ENCODE data around the gene POLQ. TPM values are rescaled to one million over a fixed set of nuclear protein-coding genes. Genes with fewer than 3 reads are reported as not detected.

The POLQ gene
- total RNA-seq, 4 donors from 2014 or later, result 2.2 to 11.6 (median 3.9) TPM

- H3K27ac ChIP-seq, result no peak overlapping the region
- no peak overlapping the region for H3K4me3 ChIP-seq
- no peak for DNase-seq
- H3K36me3 ChIP-seq, result no peaks in the 10 kb centered on the region
- H3K9me3 ChIP-seq, result no peaks in the 10 kb centered on the region
- no peaks in the 10 kb centered on the region for H3K27me3 ChIP-seq
- TF ChIP-seq CTCF (IDR thresholded peaks at IDR 0.05) (no peak), POLR2A (IDR thresholded peaks at IDR 0.05) (no peak)
- H3K4me1 ChIP-seq, result no peaks in the 10 kb centered on the region
These were observed 64.5 kb downstream of the POLQ start for GRCh38 chr3:121481106-121481880.

GRCh38 chr3:121477589-121477988 lies 68.2 kb downstream of the POLQ start:
- Histone ChIP-seq H3K4me1 (no peaks in the 10 kb centered on the region), H3K27ac (no peak overlapping the region), H3K9me3 (no peaks in the 10 kb centered on the region), H3K36me3 (no peaks in the 10 kb centered on the region), H3K27me3 (no peaks in the 10 kb centered on the region), H3K4me3 (no peak overlapping the region)
- TF ChIP-seq CTCF (IDR thresholded peaks at IDR 0.05) (no peak), POLR2A (IDR thresholded peaks at IDR 0.05) (no peak)
- no peak for DNase-seq

- TF ChIP-seq CTCF (IDR thresholded peaks at IDR 0.05) (no peak), POLR2A (IDR thresholded peaks at IDR 0.05) (no peak)
- no peak overlapping the region for H3K27ac ChIP-seq
- H3K36me3 ChIP-seq, result no peaks in the 10 kb centered on the region
- no peaks in the 10 kb centered on the region for H3K4me1 ChIP-seq
- no peak for DNase-seq
- no peak overlapping the region for H3K4me3 ChIP-seq
- no peaks in the 10 kb centered on the region for H3K27me3 ChIP-seq
- no peaks in the 10 kb centered on the region for H3K9me3 ChIP-seq
These were observed 72.8 kb downstream of the POLQ start for GRCh38 chr3:121473001-121473400.

- H3K4me3 ChIP-seq, result no peak overlapping the region
These were observed 78.7 kb downstream of the POLQ start for GRCh38 chr3:121467085-121467484.

GRCh38 chr3:121463745-121464144 lies 82.0 kb downstream of the POLQ start:
- no peaks in the 10 kb centered on the region for H3K27me3 ChIP-seq
- TF ChIP-seq POLR2A (IDR thresholded peaks at IDR 0.05), result no peak
- TF ChIP-seq CTCF (IDR thresholded peaks at IDR 0.05), result no peak
- H3K4me1 ChIP-seq, result no peaks in the 10 kb centered on the region
- no peaks in the 10 kb centered on the region for H3K9me3 ChIP-seq
- no peak for DNase-seq
- no peaks in the 10 kb centered on the region for H3K36me3 ChIP-seq
- no peak overlapping the region for H3K27ac ChIP-seq
- no peak overlapping the region for H3K4me3 ChIP-seq

More at GRCh38 chr3:121467085-121467484, 78.7 kb downstream of the POLQ start:
- H3K36me3 ChIP-seq, result no peaks in the 10 kb centered on the region
- H3K27ac ChIP-seq, result no peak overlapping the region
- no peaks in the 10 kb centered on the region for H3K9me3 ChIP-seq
- no peaks in the 10 kb centered on the region for H3K4me1 ChIP-seq
- TF ChIP-seq POLR2A (IDR thresholded peaks at IDR 0.05) (no peak), CTCF (IDR thresholded peaks at IDR 0.05) (no peak)
- DNase-seq, result no peak
- no peaks in the 10 kb centered on the region for H3K27me3 ChIP-seq
